ENCODE data around the gene ITGA3.
A peak's percentile ranks its signal among the peaks of the same experiment; 100 is the strongest.

- TF ChIP-seq CTCF (IDR thresholded peaks at IDR 0.05 in 2 of 3, conservative IDR thresholded peaks at IDR 0.05 in 1 of 3; ENCODE audit: borderline replicate concordance in 1 of 3, insufficient read depth in 1 of 3, low read depth in 2 of 3, low read length in 2 of 3) (no peak), REST (IDR thresholded peaks at IDR 0.05; ENCODE audit: low read depth) (no peak), ZFX (IDR thresholded peaks at IDR 0.05) (no peak), RAD21 (IDR thresholded peaks at IDR 0.05; ENCODE audit: low read depth) (no peak), POLR2AphosphoS5 (IDR thresholded peaks at IDR 0.05; ENCODE audit: low read depth, low read length) (peak; percentile 98), POLR2A (IDR thresholded peaks at IDR 0.05; ENCODE audit: borderline replicate concordance, extremely low read depth, insufficient read depth, insufficient read length) (peak; percentile 59)
These were observed 870 bp upstream of the ITGA3 start for GRCh38 chr17:50055055-50055425.
